Measurements from ENCODE around the gene L2HGDH.

DNA sequence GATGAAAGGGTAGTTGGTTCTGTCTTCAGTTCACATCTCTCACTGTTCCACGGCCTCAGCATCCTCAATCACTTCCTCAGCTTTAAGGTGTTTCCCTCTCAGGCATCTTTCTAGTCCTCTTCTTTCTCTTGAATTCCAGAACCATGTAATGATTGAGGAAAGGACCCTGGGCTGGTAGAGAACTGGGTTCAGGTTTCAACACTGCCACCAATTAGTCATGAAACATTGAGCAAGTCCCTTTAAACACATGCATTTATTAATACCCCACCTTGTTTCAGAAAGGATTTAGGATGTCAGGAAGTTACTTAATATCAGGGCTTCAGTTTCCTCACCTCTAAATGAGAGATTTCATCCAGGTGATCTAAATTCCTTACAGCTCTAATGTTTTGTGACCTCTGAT, 7.3 kb upstream of the L2HGDH start:
- TF ChIP-seq TAF1 (IDR thresholded peaks at IDR 0.05; ENCODE audit: borderline replicate concordance, insufficient read depth, low read length), result no peak
- TF ChIP-seq POLR2AphosphoS5 (IDR thresholded peaks at IDR 0.05; ENCODE audit: low read depth, low read length), result no peak
- TF ChIP-seq REST (IDR thresholded peaks at IDR 0.05; ENCODE audit: insufficient read depth in 1 of 2, low read depth in 2 of 2, low read length in 2 of 2), result no peak
- TF ChIP-seq FOXP2 (optimal IDR thresholded peaks at IDR 0.05; ENCODE audit: borderline replicate concordance, extremely low read depth, extremely low read length, insufficient read depth), result no peak
- TF ChIP-seq SIN3A (IDR thresholded peaks at IDR 0.05; ENCODE audit: borderline replicate concordance, insufficient read depth, low read length), result no peak
